ENCODE results near the gene ERCC3. TPM values are rescaled to one million over a fixed set of nuclear protein-coding genes. Genes with fewer than 3 reads are reported as not detected.

Gene ERCC3
- total RNA-seq, 1 donor from 2014 or later, result 37.5 TPM

GRCh38 chr2:127280693-127281092, 13.3 kb downstream of the ERCC3 start:
- no peak for DNase-seq (ENCODE audit: low spot score)
- no peaks in the 10 kb centered on the region for H3K4me1 Mint-ChIP-seq (ENCODE audit: low read depth)
- TF ChIP-seq, protein P1, sequence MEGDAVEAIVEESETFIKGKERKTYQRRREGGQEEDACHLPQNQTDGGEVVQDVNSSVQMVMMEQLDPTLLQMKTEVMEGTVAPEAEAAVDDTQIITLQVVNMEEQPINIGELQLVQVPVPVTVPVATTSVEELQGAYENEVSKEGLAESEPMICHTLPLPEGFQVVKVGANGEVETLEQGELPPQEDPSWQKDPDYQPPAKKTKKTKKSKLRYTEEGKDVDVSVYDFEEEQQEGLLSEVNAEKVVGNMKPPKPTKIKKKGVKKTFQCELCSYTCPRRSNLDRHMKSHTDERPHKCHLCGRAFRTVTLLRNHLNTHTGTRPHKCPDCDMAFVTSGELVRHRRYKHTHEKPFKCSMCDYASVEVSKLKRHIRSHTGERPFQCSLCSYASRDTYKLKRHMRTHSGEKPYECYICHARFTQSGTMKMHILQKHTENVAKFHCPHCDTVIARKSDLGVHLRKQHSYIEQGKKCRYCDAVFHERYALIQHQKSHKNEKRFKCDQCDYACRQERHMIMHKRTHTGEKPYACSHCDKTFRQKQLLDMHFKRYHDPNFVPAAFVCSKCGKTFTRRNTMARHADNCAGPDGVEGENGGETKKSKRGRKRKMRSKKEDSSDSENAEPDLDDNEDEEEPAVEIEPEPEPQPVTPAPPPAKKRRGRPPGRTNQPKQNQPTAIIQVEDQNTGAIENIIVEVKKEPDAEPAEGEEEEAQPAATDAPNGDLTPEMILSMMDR (IDR thresholded peaks at IDR 0.05), result no peak
- H3K4me3 Mint-ChIP-seq (ENCODE audit: unreplicated experiment), result no peak overlapping the region
- H3K36me3 Mint-ChIP-seq (ENCODE audit: low read depth), result peaks cover 48% of the 10 kb centered on the region
- H3K27me3 Mint-ChIP-seq (ENCODE audit: low read depth), result no peaks in the 10 kb centered on the region
- peak overlapping the region; percentile 25 for H3K27ac Mint-ChIP-seq (ENCODE audit: unreplicated experiment)
- peaks cover 6% of the 10 kb centered on the region for H3K9me3 Mint-ChIP-seq (ENCODE audit: low read depth)

GRCh38 chr2:127279781-127280180, 14.2 kb downstream of the ERCC3 start:
- Mint-ChIP-seq H3K27me3 (ENCODE audit: low read depth) (no peaks in the 10 kb centered on the region), H3K27ac (ENCODE audit: unreplicated experiment) (no peak overlapping the region), H3K4me1 (ENCODE audit: low read depth) (no peaks in the 10 kb centered on the region), H3K4me3 (ENCODE audit: unreplicated experiment) (no peak overlapping the region), H3K9me3 (ENCODE audit: low read depth) (peaks cover 6% of the 10 kb centered on the region), H3K36me3 (ENCODE audit: low read depth) (peaks cover 48% of the 10 kb centered on the region)
- TF ChIP-seq, protein P1 (IDR thresholded peaks at IDR 0.05), result no peak
- DNase-seq (ENCODE audit: low spot score), result no peak

- Mint-ChIP-seq H3K27me3 (ENCODE audit: low read depth) (no peaks in the 10 kb centered on the region), H3K27ac (ENCODE audit: unreplicated experiment) (no peak overlapping the region), H3K36me3 (ENCODE audit: low read depth) (peaks cover 41% of the 10 kb centered on the region), H3K4me1 (ENCODE audit: low read depth) (no peaks in the 10 kb centered on the region), H3K4me3 (ENCODE audit: unreplicated experiment) (no peak overlapping the region), H3K9me3 (ENCODE audit: low read depth) (peaks cover 5% of the 10 kb centered on the region)
- DNase-seq (ENCODE audit: low spot score), result no peak
- TF ChIP-seq, protein P1 (IDR thresholded peaks at IDR 0.05), result no peak
These were observed 15.0 kb downstream of the ERCC3 start for GRCh38 chr2:127278959-127279358.

DNA sequence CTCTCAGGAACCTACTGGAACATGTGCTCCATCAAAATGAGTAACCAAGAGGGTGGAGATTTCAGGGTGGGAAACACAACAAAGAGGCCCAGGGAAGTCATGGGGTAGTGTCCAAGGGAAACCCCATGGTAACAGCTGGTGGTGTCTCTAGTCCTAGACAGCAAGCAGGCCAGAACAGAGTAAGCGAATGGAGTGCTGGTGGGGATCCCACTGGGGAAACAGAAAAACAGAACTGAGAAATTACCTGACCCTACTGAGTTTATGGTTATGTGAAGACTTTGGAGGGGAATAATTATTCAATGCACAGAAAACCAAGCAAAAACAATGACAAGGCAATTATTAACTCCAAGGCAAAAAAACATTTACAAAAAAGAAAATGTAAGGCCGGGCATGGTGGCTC, 16.9 kb downstream of the ERCC3 start:
- H3K4me3 Mint-ChIP-seq (ENCODE audit: unreplicated experiment), result no peak overlapping the region
- peaks cover 35% of the 10 kb centered on the region for H3K36me3 Mint-ChIP-seq (ENCODE audit: low read depth)
- no peaks in the 10 kb centered on the region for H3K27me3 Mint-ChIP-seq (ENCODE audit: low read depth)
- no peaks in the 10 kb centered on the region for H3K4me1 Mint-ChIP-seq (ENCODE audit: low read depth)
- TF ChIP-seq, protein P1 (IDR thresholded peaks at IDR 0.05), result no peak
- H3K9me3 Mint-ChIP-seq (ENCODE audit: low read depth), result no peaks in the 10 kb centered on the region
- H3K27ac Mint-ChIP-seq (ENCODE audit: unreplicated experiment), result no peak overlapping the region
- no peak for DNase-seq (ENCODE audit: low spot score)

- H3K4me1 Mint-ChIP-seq (ENCODE audit: low read depth), result no peaks in the 10 kb centered on the region
- H3K27ac Mint-ChIP-seq (ENCODE audit: unreplicated experiment), result no peak overlapping the region
- no peaks in the 10 kb centered on the region for H3K9me3 Mint-ChIP-seq (ENCODE audit: low read depth)
- H3K27me3 Mint-ChIP-seq (ENCODE audit: low read depth), result no peaks in the 10 kb centered on the region
- peaks cover 42% of the 10 kb centered on the region for H3K36me3 Mint-ChIP-seq (ENCODE audit: low read depth)
- H3K4me3 Mint-ChIP-seq (ENCODE audit: unreplicated experiment), result no peak overlapping the region
- DNase-seq (ENCODE audit: low spot score), result no peak
- TF ChIP-seq, protein P1 (IDR thresholded peaks at IDR 0.05), result no peak
These were observed 18.2 kb downstream of the ERCC3 start for GRCh38 chr2:127275789-127276188.

Measured in chondrocyte (in vitro differentiated cells).